ENCODE measurements around the gene ADAMTS17. TPM values are rescaled to one million over a fixed set of nuclear protein-coding genes. Genes with fewer than 3 reads are reported as not detected.

ADAMTS17 gene
- total and polyA plus RNA-seq, 8 donors, result 4.2 to 16.4 (median 10.8) TPM

DNA sequence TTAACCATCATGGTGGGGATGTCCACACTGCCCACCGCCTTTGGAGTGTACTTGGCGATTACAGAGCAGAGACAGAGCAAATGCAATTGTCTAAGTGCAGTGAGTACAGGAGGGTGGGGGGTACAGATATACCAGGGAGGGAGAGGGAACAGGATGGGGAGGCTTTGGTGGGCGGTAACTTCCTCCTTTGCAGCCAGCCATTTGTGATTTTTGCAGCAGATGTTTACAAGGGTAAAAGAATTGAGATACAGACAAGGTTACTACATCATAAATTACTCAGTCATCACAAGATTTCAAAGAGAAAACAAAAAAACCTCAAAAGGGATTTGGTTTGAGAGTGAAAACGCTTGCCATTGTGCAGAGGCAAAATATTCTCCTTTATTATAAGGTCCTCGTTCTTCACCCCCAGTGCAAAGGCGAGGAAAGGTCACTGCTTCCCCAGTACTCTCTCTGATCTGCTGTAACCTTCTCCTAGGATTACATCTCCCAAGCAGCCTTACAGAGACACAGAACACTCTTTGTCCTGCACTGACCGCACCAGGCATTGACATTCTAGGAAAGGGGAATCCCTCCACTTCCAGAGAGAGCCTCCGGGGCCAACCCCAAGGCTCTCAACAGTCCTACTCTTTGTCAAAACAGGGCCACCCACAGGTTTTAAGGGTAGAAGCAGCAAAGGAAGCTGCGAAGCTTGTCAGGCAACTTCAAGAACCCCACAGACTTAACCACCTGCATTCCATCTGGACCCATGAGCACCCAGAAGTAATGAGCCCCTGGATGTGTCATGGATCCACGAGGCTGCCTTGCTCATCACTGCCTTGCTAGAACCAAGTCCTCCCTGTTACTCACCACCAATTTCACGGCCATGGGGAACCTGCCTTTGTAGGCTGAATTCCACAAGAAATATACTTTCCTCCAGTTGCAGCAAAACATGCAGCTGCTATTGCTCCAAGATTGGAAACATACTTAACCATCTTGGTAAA lies 117.3 kb downstream of the ADAMTS17 start:
- no peak overlapping the region for H3K4me3 ChIP-seq
- TF ChIP-seq CTCF (IDR thresholded peaks at IDR 0.05), result no peak
- FAIRE-seq (no peak), ATAC-seq (peak in 2 of 4 donors; percentile 11 to 47), DNase-seq (peak in 1 of 6 donors; percentile 8)
- H3K36me3 ChIP-seq, result no peaks in the 10 kb centered on the region
- no peaks in the 10 kb centered on the region for H3K27me3 ChIP-seq
- H3K27ac ChIP-seq, result no peak overlapping the region
- no peaks in the 10 kb centered on the region for H3K9me3 ChIP-seq
- WGBS, 2 donors, result 80 to 86% methylated on average over 11 of the region's 11 CpGs
- intact Hi-C loops (cut with DNase I), result no loop called here
- peaks cover 0 to 7% (median 0%) of the 10 kb centered on the region in 3 donors for H3K4me1 ChIP-seq

GRCh38 chr15:100222349-100222715 lies 119.4 kb downstream of the ADAMTS17 start:
- peaks cover 0 to 8% (median 0%) of the 10 kb centered on the region in 3 donors for H3K4me1 ChIP-seq
- ATAC-seq, result no peak
- H3K27ac ChIP-seq, result no peak overlapping the region
- no peak for FAIRE-seq
- TF ChIP-seq CTCF (IDR thresholded peaks at IDR 0.05), result no peak
- H3K9me3 ChIP-seq, result no peaks in the 10 kb centered on the region
- H3K27me3 ChIP-seq, result no peaks in the 10 kb centered on the region
- intact Hi-C loops (cut with DNase I), result no loop called here
- whole genome bisulfite sequencing, 2 donors, result 93 to 95% methylated on average over 8 of the region's 8 CpGs
- H3K4me3 ChIP-seq, result no peak overlapping the region
- no peak for DNase-seq
- H3K36me3 ChIP-seq, result no peaks in the 10 kb centered on the region

GRCh38 chr15:100221471-100222348 lies 120.1 kb downstream of the ADAMTS17 start:
- H3K27me3 ChIP-seq, result no peaks in the 10 kb centered on the region
- ATAC-seq (peak in 3 of 4 donors; percentile 49 to 76 (median 69)), DNase-seq (peak in 3 of 6 donors; percentile 36 to 62 (median 40)), FAIRE-seq (no peak)
- no peak overlapping the region for H3K4me3 ChIP-seq
- peaks cover 0 to 13% (median 6%) of the 10 kb centered on the region in 3 donors for H3K4me1 ChIP-seq
- no peak overlapping the region for H3K27ac ChIP-seq
- 74 to 78% methylated on average over 22 of the region's 22 CpGs for WGBS, 2 donors
- TF ChIP-seq CTCF (IDR thresholded peaks at IDR 0.05), result no peak
- H3K36me3 ChIP-seq, result no peaks in the 10 kb centered on the region
- no peaks in the 10 kb centered on the region for H3K9me3 ChIP-seq
- intact Hi-C loops (cut with DNase I), result no loop called here

DNA sequence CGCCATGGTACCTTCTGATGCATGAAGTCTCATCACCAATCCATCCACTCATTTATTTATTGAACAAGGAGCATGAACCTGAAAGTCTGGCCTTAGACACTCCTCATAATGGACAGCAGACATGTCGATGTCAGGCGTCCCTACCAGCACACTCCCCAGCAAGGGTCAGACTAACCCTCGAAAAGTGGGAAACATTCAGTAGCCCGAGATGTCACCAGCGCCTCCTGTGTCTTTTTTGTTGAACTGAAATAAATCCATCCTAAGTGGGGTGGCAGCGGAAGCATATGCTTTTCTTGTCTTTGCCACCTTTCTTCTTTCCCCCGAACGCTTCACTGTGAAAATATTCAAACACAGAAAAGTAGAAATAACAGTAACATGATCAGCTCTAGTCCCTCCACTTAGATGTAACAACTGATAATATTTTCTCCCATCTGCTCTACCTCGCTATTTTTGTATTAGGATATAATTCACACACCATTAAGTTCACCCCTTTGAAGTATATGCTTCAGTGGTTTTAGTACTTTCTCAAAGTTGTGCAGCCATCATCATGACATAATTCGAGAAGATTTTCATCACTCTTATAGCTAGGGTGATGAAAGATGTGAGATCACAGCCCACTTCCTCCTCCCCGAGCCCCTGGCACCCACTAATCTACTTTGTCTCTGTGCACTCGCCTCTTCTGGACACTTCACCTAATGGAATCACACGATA lies 121.6 kb downstream of the ADAMTS17 start:
- 91 to 95% methylated on average over 14 of the region's 14 CpGs for WGBS, 2 donors
- ATAC-seq (no peak), DNase-seq (no peak), FAIRE-seq (no peak)
- Histone ChIP-seq H3K27me3 (no peaks in the 10 kb centered on the region), H3K9me3 (no peaks in the 10 kb centered on the region), H3K27ac (no peak overlapping the region), H3K4me3 (no peak overlapping the region), H3K36me3 (no peaks in the 10 kb centered on the region), H3K4me1 (peaks cover 7 to 18% (median 13%) of the 10 kb centered on the region in 3 donors)
- intact Hi-C loops (cut with DNase I), result no loop called here
- TF ChIP-seq CTCF (IDR thresholded peaks at IDR 0.05), result no peak
